Stimulated activated CD8-positive, alpha-beta memory T cell treated with anti-CD3 and anti-CD28 coated beads, Interleukin-15, amount 100 ng/mL, for 4 hours (primary cell): Measurements from ENCODE around the gene CCR3.

Experiments
- DNase-seq, 2 donors: peaks; one replicate each; pipeline ENCODE4 v3.0.0-alpha.2; 2020; ENCODE audit warnings: low read depth in 2 of 2

Gene CCR3

DNA sequence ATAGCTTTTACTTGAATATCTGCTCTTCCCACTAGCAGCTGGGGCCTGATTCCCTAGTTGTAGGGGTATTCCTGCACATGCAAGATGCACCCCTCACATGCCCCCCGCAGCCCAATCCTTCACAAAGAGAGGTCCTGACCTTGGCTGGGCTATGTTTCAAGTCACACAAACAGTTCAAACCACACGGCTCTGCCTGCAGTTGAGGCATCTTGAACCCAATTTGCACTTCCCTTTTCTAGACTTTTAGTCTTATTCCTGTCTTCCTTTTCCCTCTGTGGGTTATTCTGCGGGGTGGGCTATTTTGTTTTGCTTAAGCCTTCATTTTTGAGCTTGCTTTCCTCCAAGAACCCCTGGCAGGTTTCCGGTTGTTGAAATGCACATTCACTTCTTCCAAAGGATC is 20.9 kb upstream of the CCR3 start:
- no peak for DNase-seq

DNA sequence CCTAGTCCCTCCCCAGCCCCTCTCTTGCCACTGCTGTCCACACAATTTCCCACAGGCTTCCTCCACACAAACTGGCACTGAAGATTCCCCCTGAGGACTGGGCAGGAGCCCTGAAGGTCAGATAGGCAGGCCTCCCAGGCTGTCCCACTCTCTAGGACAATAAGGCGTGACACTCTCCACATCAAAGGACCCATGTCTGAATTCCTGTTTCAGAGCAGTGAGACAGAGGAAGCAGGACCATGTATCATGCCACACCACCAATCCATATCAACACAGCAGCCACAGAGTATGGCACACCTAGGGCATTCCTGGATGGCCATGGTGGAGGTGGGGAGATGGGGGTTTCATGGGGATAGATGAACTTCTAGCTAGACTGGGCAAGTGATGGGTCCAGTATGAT is 20.3 kb upstream of the CCR3 start:
- no peak for DNase-seq

DNA sequence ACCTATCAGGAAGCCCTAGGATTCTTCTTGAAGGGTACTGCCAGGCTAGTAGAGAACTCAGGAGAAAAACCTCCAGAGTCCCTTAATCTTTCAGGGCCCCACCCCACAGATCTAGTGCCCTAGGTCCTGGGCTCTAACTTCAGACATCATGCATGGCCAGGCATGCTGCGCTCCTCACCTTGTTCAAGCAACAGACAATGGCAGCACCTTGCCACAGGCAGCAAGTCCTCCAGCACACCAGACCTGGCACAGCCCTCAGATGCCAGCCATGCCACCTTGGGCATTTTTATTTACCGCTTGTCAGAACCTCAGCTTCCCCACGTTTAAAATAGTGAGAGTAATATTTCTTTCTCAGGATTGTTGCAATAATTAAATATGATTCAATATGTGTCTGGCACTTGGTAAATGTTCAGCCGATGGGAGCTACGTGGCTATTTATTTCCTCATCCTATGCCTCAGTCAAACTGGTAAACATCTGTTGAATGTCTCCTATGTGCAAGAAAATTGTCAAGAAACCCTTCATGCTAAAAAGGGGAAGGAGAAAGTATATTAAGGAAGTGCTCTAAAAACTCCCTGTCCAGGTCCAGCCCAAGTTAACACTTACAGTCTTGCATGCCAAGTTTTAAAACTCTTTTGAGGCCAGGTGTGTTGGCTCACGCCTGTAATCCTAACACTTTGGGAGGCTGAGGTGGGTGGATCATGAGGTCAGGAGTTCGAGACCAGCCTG is 19.7 kb upstream of the CCR3 start:
- no peak for DNase-seq

DNA sequence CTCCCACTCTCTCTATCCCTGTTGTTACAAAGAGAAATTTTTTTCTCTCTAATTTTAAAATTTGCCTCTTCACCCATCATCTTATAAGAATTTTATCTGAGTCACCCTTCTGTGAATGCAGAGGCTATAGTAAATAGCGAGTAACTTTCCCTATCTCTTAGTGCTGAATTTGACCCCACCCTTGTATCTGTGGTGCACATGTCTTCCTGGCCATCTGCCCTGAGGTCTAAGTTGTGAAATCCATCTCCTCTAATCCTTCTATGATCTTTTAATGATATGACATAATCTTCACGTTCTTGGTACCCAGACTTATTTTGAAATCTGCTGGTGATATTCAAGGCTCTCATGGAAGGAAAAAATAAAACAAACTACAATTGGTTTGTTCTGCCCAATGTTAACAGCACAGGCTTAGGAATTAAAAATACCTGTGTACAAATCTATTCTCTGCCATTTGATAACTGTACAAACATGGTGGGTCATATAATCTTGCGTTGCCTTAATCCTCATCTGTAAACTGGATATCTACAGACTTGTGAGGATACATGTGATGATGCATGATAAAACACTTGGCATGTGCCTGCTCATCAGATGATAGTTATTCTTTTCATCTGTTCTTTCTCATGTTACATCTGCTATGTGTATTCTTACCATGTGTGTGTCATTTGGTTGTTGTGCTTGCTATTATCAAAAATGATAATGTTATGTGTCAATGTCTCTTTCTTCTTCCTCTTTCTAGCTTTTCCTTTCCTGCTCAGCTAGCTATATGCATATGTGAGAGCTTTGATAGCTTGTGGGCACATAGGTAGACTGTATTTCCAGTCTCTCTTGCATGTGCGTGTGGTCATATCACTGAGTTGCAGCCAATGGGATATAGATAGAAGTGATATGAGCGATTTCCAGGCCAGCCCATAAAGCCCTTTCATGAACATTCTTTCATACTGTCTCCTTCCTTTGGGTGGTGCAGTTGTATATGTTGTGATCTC is 13.7 kb upstream of the CCR3 start:
- no peak for DNase-seq

DNA sequence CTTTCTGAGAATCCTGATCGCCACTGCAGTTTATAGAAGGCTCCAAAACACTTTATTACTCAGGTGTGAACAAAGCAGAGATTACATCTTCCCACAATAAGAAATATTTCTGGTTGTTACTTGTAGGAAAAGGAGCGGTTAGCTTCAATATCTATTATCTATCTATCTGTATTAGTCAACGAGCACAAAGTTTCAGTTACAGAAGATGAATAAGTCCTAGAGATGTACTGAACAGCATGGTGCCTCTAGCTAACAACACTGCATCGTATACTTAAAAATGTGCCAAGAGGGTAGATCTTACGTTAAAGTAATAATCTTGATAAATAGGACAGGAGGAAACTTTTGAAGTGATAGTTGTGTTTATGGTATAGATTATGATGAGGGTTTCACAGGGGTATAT is 10.9 kb upstream of the CCR3 start:
- DNase-seq: no peak

DNA sequence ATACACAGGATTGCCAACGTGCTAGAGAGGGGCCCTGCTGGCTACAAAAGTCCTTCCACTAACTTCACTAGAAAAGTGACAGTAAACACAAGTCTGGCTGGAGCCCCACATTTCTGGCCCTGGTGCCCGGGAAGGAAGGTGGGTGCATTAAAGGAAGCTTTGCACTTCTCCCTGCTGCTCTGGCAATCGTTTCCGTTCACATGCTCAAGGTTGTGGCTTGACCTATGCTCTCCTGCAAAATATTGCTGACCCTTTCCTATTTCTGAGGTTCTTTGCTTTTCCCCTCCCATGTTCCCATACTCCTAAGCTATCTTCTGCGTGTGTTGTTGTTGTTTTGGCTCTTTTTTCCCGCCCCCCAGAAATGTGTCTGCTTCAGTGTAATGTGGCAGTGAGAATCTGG is 9.1 kb upstream of the CCR3 start:
- DNase-seq: no peak

DNA sequence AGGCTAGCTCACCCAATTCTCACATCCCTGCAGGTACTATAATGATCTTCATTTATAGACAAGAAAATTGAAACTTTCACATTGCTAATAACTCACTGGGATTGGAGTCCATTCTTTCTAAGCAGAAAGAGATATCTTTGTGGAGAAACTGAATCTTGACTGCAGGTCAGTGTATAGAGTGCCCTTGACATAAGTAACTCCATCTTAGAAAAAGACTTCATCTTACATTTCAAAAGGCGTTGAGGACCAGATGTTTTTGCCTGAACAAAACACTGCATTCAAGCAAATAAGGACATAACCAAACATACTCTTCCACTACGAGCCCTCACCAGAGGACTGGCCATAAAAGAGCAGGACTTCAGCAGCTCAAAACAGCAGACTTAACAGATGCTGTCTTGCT is 6.8 kb upstream of the CCR3 start:
- no peak for DNase-seq

DNA sequence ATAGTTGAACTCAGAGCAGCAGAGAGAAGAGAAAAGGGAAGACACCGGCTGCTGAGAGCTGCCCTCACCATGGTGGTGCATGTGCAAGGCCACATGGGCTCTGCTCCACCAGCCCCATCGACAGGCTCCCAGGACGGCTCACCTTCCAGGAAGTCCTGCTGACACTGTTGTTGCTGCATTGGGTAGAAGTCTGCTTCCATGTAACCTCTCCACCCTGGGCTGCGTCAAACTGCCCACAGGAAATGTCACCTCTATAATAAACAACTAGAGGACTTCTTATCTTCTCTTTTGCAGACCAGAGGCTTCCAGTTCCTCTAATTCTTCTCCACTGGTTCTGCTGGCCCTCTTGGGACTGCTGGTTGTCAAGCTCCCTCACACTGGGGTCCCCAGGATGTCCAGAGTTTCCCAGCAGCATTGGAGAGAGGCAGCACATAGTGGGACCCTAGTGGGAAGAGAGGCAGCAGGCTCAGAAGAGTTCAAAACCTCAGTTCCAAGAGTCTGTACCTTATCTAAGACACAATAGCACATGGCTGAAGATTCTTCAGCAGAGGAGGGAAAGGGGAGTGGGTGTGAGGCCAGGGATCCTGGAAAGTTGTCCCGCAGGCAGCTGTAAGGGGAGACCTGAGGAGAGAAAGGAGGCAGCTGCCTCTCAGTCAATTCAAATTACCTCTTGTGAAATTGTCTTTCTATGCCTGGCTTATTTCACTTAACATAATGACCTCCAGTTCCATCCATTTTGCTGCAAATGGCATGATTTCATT is 5.8 kb upstream of the CCR3 start:
- DNase-seq: no peak

DNA sequence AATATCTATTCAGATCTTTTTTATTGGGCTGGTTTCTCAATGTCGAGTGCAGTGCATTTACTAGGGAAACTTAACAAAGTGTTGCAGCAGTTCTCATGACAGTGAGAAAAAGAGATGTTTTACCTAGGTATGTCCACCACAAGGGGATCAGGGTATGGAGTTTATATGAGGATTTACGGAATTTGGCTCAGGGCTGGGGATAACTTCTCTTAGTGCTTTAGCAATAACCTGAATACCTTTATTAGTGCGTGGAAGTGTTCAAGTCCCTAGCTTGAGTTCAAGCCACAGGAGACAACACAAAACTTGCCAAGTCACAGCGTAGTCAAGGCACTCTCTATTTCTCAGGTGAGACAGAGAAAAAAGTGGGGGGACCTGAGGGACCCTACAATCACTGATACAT is 3.9 kb upstream of the CCR3 start:
- no peak for DNase-seq

DNA sequence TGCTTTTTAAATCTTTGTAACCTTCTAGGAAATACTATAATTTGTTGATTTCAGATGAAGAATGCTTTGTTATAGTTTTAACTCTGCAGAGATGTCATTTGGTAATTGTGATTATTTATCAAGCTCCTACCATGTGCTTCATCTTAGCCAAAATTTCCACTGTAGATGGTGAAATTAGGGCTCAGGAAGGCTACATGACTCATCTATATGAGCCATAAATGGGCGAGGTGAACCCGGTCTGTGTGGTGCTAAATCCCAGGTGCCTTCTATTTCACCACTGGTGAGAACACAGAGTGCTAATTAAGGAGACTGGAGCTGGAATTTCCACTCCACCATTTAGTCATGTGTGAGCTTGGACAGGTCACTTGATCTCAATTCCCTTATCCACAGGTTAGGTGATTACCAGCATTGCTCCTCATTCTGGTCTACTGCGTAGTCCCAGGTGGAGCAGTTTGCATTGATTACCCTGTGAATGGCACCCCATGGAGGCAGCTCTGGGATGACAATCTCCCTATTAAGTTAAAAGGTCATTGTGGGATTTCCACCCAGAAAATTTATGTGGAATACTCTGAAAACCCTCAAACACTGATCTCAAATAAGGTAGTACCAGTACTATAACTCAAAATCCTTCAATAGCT is 2.8 kb upstream of the CCR3 start:
- no peak for DNase-seq

DNA sequence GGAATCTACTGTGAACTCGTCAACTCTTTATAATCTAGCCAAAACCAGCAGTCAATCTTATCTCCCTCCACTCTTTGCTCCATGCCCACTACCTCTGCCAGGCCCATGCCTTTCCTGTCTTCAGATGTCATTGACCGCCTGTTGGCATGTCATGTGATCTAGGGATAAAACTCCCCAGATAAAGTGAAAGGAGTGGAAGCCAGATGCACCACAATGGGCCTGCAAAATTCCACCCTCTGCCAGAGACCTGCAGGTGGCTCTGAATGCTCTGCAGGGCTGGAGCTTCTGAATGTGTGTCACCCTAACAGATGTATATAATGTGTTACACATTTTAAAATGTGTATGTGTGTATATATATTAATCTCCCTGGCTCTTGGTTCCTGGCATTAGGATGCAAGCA is 2.3 kb upstream of the CCR3 start:
- DNase-seq: no peak

DNA sequence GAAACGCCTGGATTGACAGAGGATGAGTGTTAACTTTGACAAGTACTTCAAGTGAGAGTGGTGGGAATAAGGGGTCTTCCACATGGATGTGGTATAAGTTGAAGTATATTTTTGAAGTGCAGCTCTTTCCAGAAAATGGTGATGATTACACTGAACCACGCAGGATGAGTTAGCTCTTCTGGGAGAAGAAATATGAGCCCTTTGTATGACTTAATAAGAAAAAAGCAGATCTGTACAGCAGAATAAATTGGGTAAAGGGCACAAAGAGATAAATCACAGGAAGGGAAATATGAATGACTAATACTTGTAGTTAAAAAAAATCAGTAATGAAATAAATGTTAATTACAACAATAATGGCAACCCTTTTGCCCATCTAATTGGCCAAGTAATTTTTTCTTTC is 1.3 kb downstream of the CCR3 start:
- DNase-seq: no peak

DNA sequence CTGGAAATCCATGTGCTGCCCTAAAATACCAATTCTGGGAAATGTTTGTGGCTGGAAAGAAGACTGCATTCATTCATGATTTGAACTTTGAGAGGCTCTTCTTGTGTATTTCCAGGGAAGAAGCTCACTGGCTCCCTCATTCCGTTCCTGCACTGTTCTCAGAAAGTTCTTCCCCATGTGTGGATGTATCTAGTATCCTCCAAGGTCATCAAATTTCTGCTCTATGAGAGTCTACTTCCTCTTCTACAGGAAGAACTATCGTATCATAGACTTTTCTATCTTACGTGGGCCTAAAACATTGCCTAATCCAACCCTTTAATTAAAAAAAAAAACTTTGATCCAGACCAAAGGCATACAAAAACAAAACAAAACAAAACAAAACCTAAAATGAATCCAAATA is 2.9 kb downstream of the CCR3 start:
- DNase-seq: no peak

DNA sequence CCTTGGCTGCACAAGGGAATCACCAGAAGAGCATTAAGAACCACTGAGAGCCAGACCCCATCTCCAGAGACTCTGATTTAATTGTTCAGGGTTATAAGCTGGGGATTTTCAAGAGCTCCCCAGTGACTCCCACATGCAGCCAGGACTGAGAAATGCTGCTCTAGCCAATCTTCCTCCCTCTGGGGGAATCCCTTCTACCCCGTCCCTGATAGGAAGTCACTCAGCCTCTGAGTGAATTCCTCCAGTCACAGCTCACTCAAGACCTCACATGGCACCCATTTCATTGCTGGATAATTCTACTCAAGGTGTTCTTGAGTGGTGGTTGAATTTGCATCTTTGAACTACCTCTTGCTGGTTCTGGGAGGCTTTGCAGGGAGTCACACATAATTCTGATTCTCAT is 10.7 kb downstream of the CCR3 start:
- DNase-seq: no peak

DNA sequence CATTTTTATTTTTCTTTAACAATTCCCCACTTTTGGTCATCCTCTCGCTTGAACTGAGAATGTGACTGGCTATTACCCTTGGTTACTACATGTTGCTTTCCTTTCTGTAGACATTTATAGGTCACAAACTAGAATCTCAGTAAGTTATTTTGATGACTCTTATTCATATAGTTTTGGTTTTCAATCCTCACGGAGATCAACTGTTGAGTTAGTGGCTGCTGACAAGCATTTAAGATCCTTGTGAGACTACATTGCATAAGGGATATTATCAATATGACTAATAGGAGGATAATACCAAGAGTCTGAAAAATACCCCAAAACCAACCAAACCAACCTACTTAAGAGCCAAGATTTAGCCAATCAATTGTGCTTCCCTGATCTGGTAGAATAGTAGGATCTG is 16.3 kb downstream of the CCR3 start:
- no peak for DNase-seq

DNA sequence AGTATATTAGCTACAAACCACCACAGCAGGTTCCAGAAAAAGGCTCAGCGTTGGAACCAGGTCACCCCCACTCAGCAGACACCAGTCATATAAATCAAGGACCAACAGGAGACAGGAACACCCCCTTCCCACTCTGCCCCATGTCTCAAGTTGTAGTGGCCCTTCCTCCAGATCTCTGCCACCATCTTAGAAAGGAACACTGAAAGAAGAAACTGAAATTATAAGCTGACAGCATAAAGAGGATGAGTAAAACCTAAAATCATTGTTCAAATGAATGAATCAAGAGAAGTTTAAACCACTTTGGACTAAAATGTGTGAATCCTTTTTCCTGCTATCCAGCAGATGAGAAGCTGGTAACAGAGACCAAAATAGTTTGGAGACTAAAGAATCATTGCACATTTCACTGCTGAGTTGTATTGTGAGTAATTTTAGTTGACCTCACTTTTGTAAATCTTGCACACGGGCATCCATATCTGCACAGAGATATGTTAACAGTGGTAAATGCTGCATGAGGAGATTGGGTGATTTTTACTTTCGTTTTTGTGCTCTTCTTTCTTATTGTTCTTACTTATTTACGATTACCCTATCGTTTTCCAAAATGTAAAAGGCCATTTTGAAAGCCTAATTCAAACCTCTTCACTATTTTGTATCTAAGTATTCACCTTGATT is 19.8 kb downstream of the CCR3 start:
- no peak for DNase-seq

DNA sequence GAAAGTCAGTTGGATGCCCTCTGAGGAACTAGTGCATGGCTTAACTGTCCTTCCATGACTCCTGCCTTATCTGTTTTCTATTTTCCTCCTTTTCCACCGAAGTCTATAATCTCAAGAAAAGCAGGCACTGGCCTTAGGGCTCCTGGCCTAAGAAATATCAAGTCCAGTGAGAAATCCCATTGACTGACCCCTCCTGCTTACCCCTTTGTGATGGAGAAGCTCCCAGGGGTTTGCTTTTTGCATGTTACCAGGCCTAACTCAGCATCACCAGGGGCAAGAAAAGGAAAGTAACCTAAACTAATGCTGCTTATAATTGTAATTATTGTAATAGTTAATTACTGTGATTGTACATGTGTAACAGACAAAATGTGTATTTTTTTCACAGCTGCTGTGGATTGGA is 21.7 kb downstream of the CCR3 start:
- no peak for DNase-seq

DNA sequence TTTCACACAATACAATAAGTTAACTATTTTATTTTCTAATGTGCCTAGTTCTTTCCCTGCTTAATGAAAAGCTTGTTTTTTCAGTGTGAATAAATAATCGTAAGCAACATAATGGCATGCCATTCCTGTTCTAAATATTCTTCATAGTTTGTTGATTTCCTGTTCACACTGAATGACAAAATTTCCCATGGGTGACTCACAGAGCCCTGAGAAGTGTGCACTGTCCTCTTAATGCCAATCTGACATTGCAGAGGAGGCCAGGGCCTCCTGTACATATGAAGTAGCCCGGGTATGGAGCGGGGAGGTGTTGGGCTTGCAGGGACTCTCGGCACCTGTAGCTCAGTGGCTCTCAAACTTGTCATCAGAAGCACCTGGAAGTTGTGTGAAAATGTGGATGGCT is 24.3 kb downstream of the CCR3 start:
- DNase-seq: no peak

DNA sequence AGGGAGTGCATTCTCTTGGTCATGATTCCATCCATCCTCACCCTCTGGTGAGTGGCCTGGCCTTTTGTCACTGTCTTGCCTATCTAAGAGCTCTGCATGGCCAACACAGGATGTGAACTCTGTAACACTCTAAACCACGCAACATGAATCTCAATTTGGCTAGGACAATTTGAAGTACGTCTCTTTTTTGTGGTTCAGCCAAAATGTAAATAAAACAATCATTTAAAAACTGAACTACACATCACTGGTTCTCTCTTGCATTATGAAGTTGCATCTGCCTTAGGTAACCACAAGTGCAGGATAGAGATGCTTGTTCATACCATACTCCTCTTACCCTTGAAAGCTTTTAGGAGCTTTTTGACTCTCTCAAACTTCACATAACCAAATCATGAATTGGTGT is 27.3 kb downstream of the CCR3 start:
- DNase-seq: no peak

DNA sequence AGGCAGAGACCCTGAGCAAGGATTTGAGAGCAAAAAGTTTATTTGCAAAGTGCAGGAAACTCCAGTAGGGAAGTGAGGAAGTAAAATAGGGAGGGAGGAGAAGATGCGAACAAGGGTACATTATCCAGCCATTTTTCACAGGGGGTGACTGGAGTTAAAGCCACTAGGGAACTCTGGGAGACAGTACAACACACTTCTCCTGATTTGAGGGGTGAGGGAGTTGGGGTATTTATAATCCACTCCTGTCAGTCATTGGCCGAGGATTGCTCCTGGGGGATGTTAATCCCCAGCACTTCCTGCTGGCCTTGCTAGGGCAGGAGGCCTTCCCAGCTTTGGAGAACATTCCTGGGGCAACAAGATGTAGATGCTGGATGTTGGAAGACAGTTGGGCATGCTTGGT is 28.2 kb downstream of the CCR3 start:
- DNase-seq: no peak

DNA sequence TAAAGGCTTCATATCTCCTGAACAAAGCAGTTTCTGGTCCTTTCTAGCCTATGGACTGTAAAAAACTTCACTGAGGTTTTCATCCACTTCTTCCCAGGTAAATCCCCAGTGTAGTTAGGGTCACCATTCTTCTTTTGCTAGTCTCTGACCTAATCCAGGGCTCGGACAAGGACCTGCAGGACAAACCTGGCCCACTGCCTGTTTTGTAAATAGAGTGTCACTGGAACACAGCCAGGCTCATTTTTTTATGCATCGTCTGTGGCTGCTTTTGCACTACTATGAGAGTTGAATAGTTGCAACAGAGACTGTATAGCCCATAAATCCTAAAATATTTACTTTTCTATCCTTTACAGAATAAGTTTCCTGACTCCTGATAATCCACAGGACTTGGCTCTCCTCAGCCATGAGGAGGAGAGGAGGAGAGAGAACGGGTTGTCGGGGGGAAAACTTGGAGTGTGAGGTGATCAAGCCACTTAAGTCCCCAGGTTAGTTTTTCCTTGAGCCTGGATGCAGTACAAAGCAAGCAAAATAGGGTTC is 29.0 kb downstream of the CCR3 start:
- no peak for DNase-seq
